Hepatocyte (in vitro differentiated cells): ENCODE measurements around the gene SHC4. TPM values are rescaled to one million over a fixed set of nuclear protein-coding genes. Genes with fewer than 3 reads are reported as not detected.
"Not testable (repeated sequence)": the region's sequence is repeated elsewhere in the genome, so short reads cannot be mapped to it uniquely, and the experiment has no call there.

Source experiments
- DNase-seq: peaks from one replicate; pipeline ENCODE4 v3.0.0-alpha.2; 2016; ENCODE audit warnings: low spot score
- H2AFZ ChIP-seq: fragments of 200-600 bp; sonication (generic); 2 replicates; pipeline ENCODE4 v1.6.0; 2016; ENCODE audit warnings: antibody characterized with exemption, mild to moderate bottlenecking
- H3K27ac ChIP-seq: fragments of 200-600 bp; sonication (generic); 2 replicates; pipeline ENCODE4 v1.5.1; 2016; ENCODE audit warnings: mild to moderate bottlenecking
- H3K27me3 ChIP-seq: fragments of 200-600 bp; sonication (generic); 2 replicates; pipeline ENCODE4 v1.6.1; 2016
- H3K36me3 ChIP-seq: fragments of 200-600 bp; sonication (generic); replicated peaks from 2 replicates; pipeline ENCODE4 v1.5.1; 2016; ENCODE audit warnings: low read depth; ENCODE audit not compliant: insufficient read depth
- H3K4me1 ChIP-seq: fragments of 200-600 bp; sonication (generic); 2 replicates; pipeline ENCODE4 v1.5.1; 2016; ENCODE audit warnings: mild to moderate bottlenecking, moderate library complexity; ENCODE audit not compliant: insufficient read depth
- H3K4me2 ChIP-seq: fragments of 200-600 bp; sonication (generic); 2 replicates; pipeline ENCODE4 v1.6.0; 2016
- H3K4me3 ChIP-seq: fragments of 200-600 bp; sonication (generic); 2 replicates; pipeline ENCODE4 v1.5.1; 2016; ENCODE audit warnings: mild to moderate bottlenecking
- H3K79me2 ChIP-seq: fragments of 200-600 bp; sonication (generic); 2 replicates; pipeline ENCODE4 v1.6.0; 2017; ENCODE audit warnings: mild to moderate bottlenecking
- H3K9me2 ChIP-seq: fragments of 200-600 bp; sonication (generic); replicated peaks from 2 replicates; pipeline ENCODE4 v1.6.0; 2017; ENCODE audit warnings: mild to moderate bottlenecking; ENCODE audit not compliant: insufficient read depth
- H3K9me3 ChIP-seq: fragments of 200-600 bp; sonication (generic); 2 replicates; pipeline ENCODE4 v1.5.1; 2016; ENCODE audit warnings: low read depth, mild to moderate bottlenecking
- H4K20me1 ChIP-seq: fragments of 200-600 bp; sonication (generic); 2 replicates; pipeline ENCODE4 v1.6.0; 2016; ENCODE audit warnings: mild to moderate bottlenecking; ENCODE audit not compliant: insufficient read depth, poor library complexity, severe bottlenecking
- CTCF ChIP-seq: fragments of 200-600 bp; sonication (generic); IDR thresholded peaks from 2 replicates; pipeline ENCODE4 v1.5.1; 2016; ENCODE audit warnings: antibody characterized with exemption, mild to moderate bottlenecking; ENCODE audit not compliant: poor library complexity
- EZH2 ChIP-seq: fragments of 200-600 bp; sonication (generic); IDR thresholded peaks from 2 replicates; pipeline ENCODE4 v1.6.1; 2016; ENCODE audit warnings: antibody characterized with exemption, mild to moderate bottlenecking, borderline replicate concordance
- EZH2phosphoT487 ChIP-seq: fragments of 200-600 bp; sonication (generic); IDR thresholded peaks from one replicate; pipeline ENCODE4 v1.6.1; 2018; ENCODE audit warnings: antibody characterized with exemption, mild to moderate bottlenecking, low read depth, moderate library complexity; ENCODE audit not compliant: unreplicated experiment, severe bottlenecking
- WGBS: methylation state at CpG from one replicate; pipeline ENCODE4 v1.1.6; 2016; ENCODE audit warnings: low lambda C conversion rate; ENCODE audit errors: missing lambda C conversion rate; 5-methylcytosine and 5-hydroxymethylcytosine counted together
- polyA plus RNA-seq: library from polyadenylated mRNA; unstranded; fragments of >200 nt; fragmentation: Nextera tagmentation; extraction: Ambion mirVana; gene quantifications from 2 replicates; pipeline ENCODE4 v1.2.1, GENCODE V29; 2016
- total RNA-seq: library from RNA; depleted of rRNA; stranded (reverse); fragments of >200 nt; gene quantifications from 2 replicates; pipeline ENCODE4 v1.2.3, GENCODE V29; 2014

The SHC4 gene
- total and polyA plus RNA-seq, 2 experiments from 2014 or later: 0.75 to 1.00 TPM

- Histone ChIP-seq H3K36me3 (no peaks in the 10 kb centered on the region), H3K4me1 (peaks cover 7% of the 10 kb centered on the region), H3K27ac (peak overlapping the region; percentile 63), H3K4me3 (peak overlapping the region; percentile 54), H3K27me3 (no peaks in the 10 kb centered on the region), H4K20me1 (no peaks in the 10 kb centered on the region), H3K4me2 (peak overlapping the region; percentile 94), H3K9me3 (no peaks in the 10 kb centered on the region), H3K79me2 (no peaks in the 10 kb centered on the region), H3K9me2 (no peaks in the 10 kb centered on the region), H2AFZ (peak overlapping the region; percentile 96)
- TF ChIP-seq CTCF: peak; percentile 75
- TF ChIP-seq EZH2phosphoT487: no peak
- WGBS: 8% methylated on average over 52 of the region's 53 CpGs
- DNase-seq: peak; percentile 92
Measured at GRCh38 chr15:48975472-48976419, 12.0 kb upstream of the SHC4 start.

GRCh38 chr15:48974882-48975281 lies 11.2 kb upstream of the SHC4 start:
- no peak overlapping the region for H3K27ac ChIP-seq

GRCh38 chr15:48972750-48973503 lies 9.2 kb upstream of the SHC4 start:
- Histone ChIP-seq H3K9me3 (no peaks in the 10 kb centered on the region), H4K20me1 (no peaks in the 10 kb centered on the region), H3K9me2 (no peaks in the 10 kb centered on the region), H3K4me3 (no peak overlapping the region), H3K79me2 (no peaks in the 10 kb centered on the region), H3K36me3 (no peaks in the 10 kb centered on the region), H3K4me1 (peaks cover 7% of the 10 kb centered on the region), H3K27me3 (no peaks in the 10 kb centered on the region), H3K27ac (no peak overlapping the region), H3K4me2 (no peak overlapping the region), H2AFZ (no peak overlapping the region)
- DNase-seq: no peak
- TF ChIP-seq EZH2 (no peak), EZH2phosphoT487 (no peak), CTCF (no peak)
- WGBS: 91% methylated on average over 32 of the region's 35 CpGs

More at GRCh38 chr15:48974882-48975281, 11.2 kb upstream of the SHC4 start:
- Histone ChIP-seq H3K27me3 (no peaks in the 10 kb centered on the region), H2AFZ (peak overlapping the region; percentile 82), H3K4me1 (peaks cover 7% of the 10 kb centered on the region), H4K20me1 (no peaks in the 10 kb centered on the region), H3K36me3 (no peaks in the 10 kb centered on the region), H3K9me3 (no peaks in the 10 kb centered on the region), H3K9me2 (no peaks in the 10 kb centered on the region), H3K79me2 (no peaks in the 10 kb centered on the region), H3K4me2 (peak overlapping the region; percentile 94), H3K4me3 (no peak overlapping the region)
- 43% methylated on average over 2 of the region's 2 CpGs for WGBS
- DNase-seq: no peak
- TF ChIP-seq EZH2 (peak; percentile 20), CTCF (no peak), EZH2phosphoT487 (no peak)

GRCh38 chr15:48970926-48971325 lies 7.2 kb upstream of the SHC4 start:
- H2AFZ ChIP-seq, H3K27ac ChIP-seq, H3K4me2 ChIP-seq, H3K27me3 ChIP-seq, H4K20me1 ChIP-seq, H3K79me2 ChIP-seq, DNase-seq, H3K9me3 ChIP-seq, H3K4me1 ChIP-seq, H3K36me3 ChIP-seq, H3K9me2 ChIP-seq, H3K4me3 ChIP-seq: not testable (repeated sequence)
- WGBS: 91% methylated on average over 1 of the region's 1 CpG
